HepG2 (cell line): ENCODE measurements around the gene BICRAL. TPM values are rescaled to one million over a fixed set of nuclear protein-coding genes. Genes with fewer than 3 reads are reported as not detected.

Experiments used
- CENPT ChIP-seq: sonication (generic); formaldehyde crosslinking; IDR thresholded peaks from 2 replicates; pipeline ENCODE4 v1.8.0; 2022; ENCODE audit warnings: low read depth, mild to moderate bottlenecking, moderate library complexity, missing genetic modification reagents
- CREB1 ChIP-seq, 2 experiments: fragments of 450-650 bp in 1 of 2; IDR thresholded peaks; 2 replicates each; pipeline ENCODE4 v1.6.1; 2016 to 2017; ENCODE audit warnings: control low read depth in 1 of 2, mild to moderate bottlenecking in 1 of 2, missing compliant biosample characterization in 1 of 2, missing genetic modification characterization in 1 of 2
- DR1 ChIP-seq: sonication (generic); formaldehyde crosslinking; IDR thresholded peaks from 2 replicates; pipeline ENCODE4 v1.8.0; 2021; ENCODE audit warnings: mild to moderate bottlenecking, missing genetic modification reagents, inconsistent platforms
- KLF12 ChIP-seq: sonication (generic); formaldehyde crosslinking; IDR thresholded peaks from 2 replicates; pipeline ENCODE4 v1.4.0; 2020; ENCODE audit warnings: missing genetic modification reagents, borderline replicate concordance
- MIXL1 ChIP-seq: IDR thresholded peaks from 2 replicates; pipeline ENCODE4 v1.6.1; 2016
- MYNN ChIP-seq: sonication (generic); formaldehyde crosslinking; IDR thresholded peaks from 2 replicates; pipeline ENCODE4 v1.4.0; 2020; ENCODE audit warnings: mild to moderate bottlenecking, low read depth, missing genetic modification reagents
- REXO4 ChIP-seq: sonication (generic); formaldehyde crosslinking; IDR thresholded peaks from 2 replicates; pipeline ENCODE4 v1.8.0; 2022; ENCODE audit warnings: missing genetic modification reagents, mild to moderate bottlenecking, borderline replicate concordance
- RXRA ChIP-seq: sonication (generic); formaldehyde crosslinking; IDR thresholded peaks from 2 replicates; pipeline ENCODE4 v1.5.1; 2020; ENCODE audit warnings: missing genetic modification reagents
- RXRB ChIP-seq: IDR thresholded peaks from 2 replicates; pipeline ENCODE4 v1.6.1; 2016; ENCODE audit warnings: borderline replicate concordance, missing genetic modification reagents, missing compliant biosample characterization
- SMAD3 ChIP-seq: sonication (generic); formaldehyde crosslinking; IDR thresholded peaks from 2 replicates; pipeline ENCODE4 v1.4.0; 2020; ENCODE audit warnings: missing genetic modification reagents
- ZBTB46 ChIP-seq: sonication (generic); formaldehyde crosslinking; IDR thresholded peaks from 2 replicates; pipeline ENCODE4 v1.4.0; 2020; ENCODE audit warnings: mild to moderate bottlenecking, missing genetic modification reagents, borderline replicate concordance
- ZNF12 ChIP-seq: sonication (generic); formaldehyde crosslinking; IDR thresholded peaks from 2 replicates; pipeline ENCODE4 v1.5.0; 2020; ENCODE audit warnings: missing genetic modification reagents
- ZNF281 ChIP-seq: sonication (generic); formaldehyde crosslinking; IDR thresholded peaks from 2 replicates; pipeline ENCODE4 v1.4.0; 2020; ENCODE audit warnings: missing genetic modification reagents, borderline replicate concordance
- ZNF513 ChIP-seq: sonication (generic); formaldehyde crosslinking; conservative IDR thresholded peaks from 2 replicates; pipeline ENCODE4 v1.5.0; 2020; ENCODE audit warnings: missing genetic modification reagents
- ZNF629 ChIP-seq: sonication (generic); formaldehyde crosslinking; conservative IDR thresholded peaks from 2 replicates; pipeline ENCODE4 v1.5.0; 2020; ENCODE audit warnings: missing genetic modification reagents
- ZNF678 ChIP-seq: sonication (generic); formaldehyde crosslinking; IDR thresholded peaks from 2 replicates; pipeline ENCODE4 v1.4.0; 2020; ENCODE audit warnings: mild to moderate bottlenecking, missing genetic modification reagents
- ZNF746 ChIP-seq: sonication (generic); formaldehyde crosslinking; IDR thresholded peaks from 2 replicates; pipeline ENCODE4 v1.8.0; 2022; ENCODE audit warnings: mild to moderate bottlenecking, missing genetic modification reagents
- polyA plus RNA-seq, 8 experiments: library from polyadenylated mRNA; depleted of rRNA in 3 of 8; stranded (reverse) in 7 of 8; unstranded in 1 of 8; fragments of >200 nt; fragmentation: Illumina TruSeq in 4 of 8; extraction: Trizol in 4 of 8; gene quantifications; 2 replicates each; pipeline versions ENCODE4 v1.2.1 to v1.2.3, GENCODE V29; 2011 to 2016; ENCODE audit warnings: low read depth in 4 of 8, missing spikeins in 1 of 8, mixed read lengths in 1 of 8; ENCODE audit not compliant: insufficient read depth in 1 of 8
- total RNA-seq, 5 experiments: library from RNA; depleted of rRNA; stranded (reverse); fragments of >200 nt; fragmentation: Illumina TruSeq; extraction: Trizol; gene quantifications; 2 replicates each; pipeline ENCODE4 v1.2.3, GENCODE V29; 2016; ENCODE audit warnings: low read depth in 1 of 5
- TF ChIP-seq, protein P1 (sequence below): IDR thresholded peaks from 2 replicates; pipeline ENCODE4 v1.4.0; 2020; ENCODE audit warnings: mild to moderate bottlenecking, missing genetic modification reagents

BICRAL gene
- total and polyA plus RNA-seq, 2 of the 13 experiments (the other 11 are each of a cell fraction or from before 2014, with no cell fraction given): 5.0 to 13.5 TPM

- TF ChIP-seq, protein P1, sequence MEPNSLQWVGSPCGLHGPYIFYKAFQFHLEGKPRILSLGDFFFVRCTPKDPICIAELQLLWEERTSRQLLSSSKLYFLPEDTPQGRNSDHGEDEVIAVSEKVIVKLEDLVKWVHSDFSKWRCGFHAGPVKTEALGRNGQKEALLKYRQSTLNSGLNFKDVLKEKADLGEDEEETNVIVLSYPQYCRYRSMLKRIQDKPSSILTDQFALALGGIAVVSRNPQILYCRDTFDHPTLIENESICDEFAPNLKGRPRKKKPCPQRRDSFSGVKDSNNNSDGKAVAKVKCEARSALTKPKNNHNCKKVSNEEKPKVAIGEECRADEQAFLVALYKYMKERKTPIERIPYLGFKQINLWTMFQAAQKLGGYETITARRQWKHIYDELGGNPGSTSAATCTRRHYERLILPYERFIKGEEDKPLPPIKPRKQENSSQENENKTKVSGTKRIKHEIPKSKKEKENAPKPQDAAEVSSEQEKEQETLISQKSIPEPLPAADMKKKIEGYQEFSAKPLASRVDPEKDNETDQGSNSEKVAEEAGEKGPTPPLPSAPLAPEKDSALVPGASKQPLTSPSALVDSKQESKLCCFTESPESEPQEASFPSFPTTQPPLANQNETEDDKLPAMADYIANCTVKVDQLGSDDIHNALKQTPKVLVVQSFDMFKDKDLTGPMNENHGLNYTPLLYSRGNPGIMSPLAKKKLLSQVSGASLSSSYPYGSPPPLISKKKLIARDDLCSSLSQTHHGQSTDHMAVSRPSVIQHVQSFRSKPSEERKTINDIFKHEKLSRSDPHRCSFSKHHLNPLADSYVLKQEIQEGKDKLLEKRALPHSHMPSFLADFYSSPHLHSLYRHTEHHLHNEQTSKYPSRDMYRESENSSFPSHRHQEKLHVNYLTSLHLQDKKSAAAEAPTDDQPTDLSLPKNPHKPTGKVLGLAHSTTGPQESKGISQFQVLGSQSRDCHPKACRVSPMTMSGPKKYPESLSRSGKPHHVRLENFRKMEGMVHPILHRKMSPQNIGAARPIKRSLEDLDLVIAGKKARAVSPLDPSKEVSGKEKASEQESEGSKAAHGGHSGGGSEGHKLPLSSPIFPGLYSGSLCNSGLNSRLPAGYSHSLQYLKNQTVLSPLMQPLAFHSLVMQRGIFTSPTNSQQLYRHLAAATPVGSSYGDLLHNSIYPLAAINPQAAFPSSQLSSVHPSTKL (CRISPR knock-in tag): peak; percentile 59
- TF ChIP-seq ZNF746 (CRISPR knock-in tag): peak; percentile 92
- TF ChIP-seq RXRA: peak; percentile 54; the same call in 1 of the 2 replicates
- no peak for TF ChIP-seq CENPT (CRISPR knock-in tag)
- 0 out of 2 replicates have a peak, but pooled peaks have one; percentile 82 for TF ChIP-seq ZNF678 (CRISPR knock-in tag)
- TF ChIP-seq ZNF513 (CRISPR knock-in tag): no peak
- no peak; the same call in none of the 2 replicates for TF ChIP-seq DR1 (CRISPR knock-in tag)
- no peak for TF ChIP-seq REXO4 (CRISPR knock-in tag)
- peak; percentile 55; the same call in 1 of the 2 replicates for TF ChIP-seq RXRB (CRISPR knock-in tag)
- peak; percentile 84; the same call in 1 of the 2 replicates for TF ChIP-seq KLF12 (CRISPR knock-in tag)
- peak; percentile 56; the same call in 1 of the 2 replicates for TF ChIP-seq ZNF281 (CRISPR knock-in tag)
- TF ChIP-seq SMAD3: no peak
- TF ChIP-seq MYNN (CRISPR knock-in tag): no peak
- TF ChIP-seq ZNF629: no peak
- no peak for TF ChIP-seq CREB1 (IDR thresholded peaks at IDR 0.05)
- no peak for TF ChIP-seq CREB1 (CRISPR knock-in tag; IDR thresholded peaks at IDR 0.05)
- TF ChIP-seq ZBTB46 (CRISPR knock-in tag): no peak
- TF ChIP-seq MIXL1: peak; percentile 41; the same call in 1 of the 2 replicates
- peak; percentile 18; the same call in 1 of the 2 replicates for TF ChIP-seq ZNF12
Measured at GRCh38 chr6:42746463-42747391, 35.1 kb upstream of the BICRAL start (continued).
